Neuron (in vitro differentiated cells): ENCODE results near the gene DPP7.
"Not testable (repeated sequence)": the region's sequence is repeated elsewhere in the genome, so short reads cannot be mapped to it uniquely, and the experiment has no call there.

ENCODE experiments used
- H2AFZ ChIP-seq: one replicate; pipeline ENCODE4 v1.6.1; 2013; ENCODE audit warnings: low read depth, mild to moderate bottlenecking, inconsistent platforms, low read length, moderate library complexity
- H3K27me3 ChIP-seq: one replicate; pipeline ENCODE4 v1.6.1; 2013; ENCODE audit warnings: low read length; ENCODE audit not compliant: insufficient read depth
- H3K36me3 ChIP-seq: one replicate; pipeline ENCODE4 v1.6.1; 2013; ENCODE audit warnings: low read length; ENCODE audit not compliant: insufficient read depth
- H3K4me1 ChIP-seq: one replicate; pipeline ENCODE4 v1.6.1; 2013; ENCODE audit warnings: low read length; ENCODE audit not compliant: insufficient read depth
- H3K4me3 ChIP-seq: 2 replicates; pipeline ENCODE4 v1.5.1; 2013; ENCODE audit warnings: mild to moderate bottlenecking, low read length, moderate library complexity
- H3K9me3 ChIP-seq: one replicate; pipeline ENCODE4 v1.6.1; 2013; ENCODE audit warnings: low read length

Gene DPP7

GRCh38 chr9:137067860-137068538 is 46.5 kb downstream of the DPP7 start:
- H2AFZ ChIP-seq = no peak overlapping the region
- no peak overlapping the region for H3K4me3 ChIP-seq
- peaks cover 2% of the 10 kb centered on the region for H3K36me3 ChIP-seq
- H3K27me3 ChIP-seq = no peaks in the 10 kb centered on the region
- H3K4me1 ChIP-seq = peaks cover 22% of the 10 kb centered on the region
- no peaks in the 10 kb centered on the region for H3K9me3 ChIP-seq

GRCh38 chr9:137066096-137066861 is 48.3 kb downstream of the DPP7 start:
- Histone ChIP-seq H3K4me1 (peaks cover 18% of the 10 kb centered on the region), H2AFZ (no peak overlapping the region), H3K4me3 (no peak overlapping the region), H3K36me3 (peaks cover 2% of the 10 kb centered on the region), H3K27me3 (no peaks in the 10 kb centered on the region), H3K9me3 (no peaks in the 10 kb centered on the region)

- H3K4me3 ChIP-seq = no peak overlapping the region
- H3K9me3 ChIP-seq = no peaks in the 10 kb centered on the region
- no peak overlapping the region for H2AFZ ChIP-seq
- H3K36me3 ChIP-seq = peaks cover 2% of the 10 kb centered on the region
- H3K27me3 ChIP-seq = no peaks in the 10 kb centered on the region
- peaks cover 11% of the 10 kb centered on the region for H3K4me1 ChIP-seq
Observed at GRCh38 chr9:137065336-137065967, 49.1 kb downstream of the DPP7 start.

GRCh38 chr9:137064880-137065164 is 49.7 kb downstream of the DPP7 start:
- peaks cover 11% of the 10 kb centered on the region for H3K4me1 ChIP-seq

GRCh38 chr9:137064027-137064879 is 50.3 kb downstream of the DPP7 start:
- H3K36me3 ChIP-seq = peaks cover 2% of the 10 kb centered on the region
- H3K27me3 ChIP-seq = no peaks in the 10 kb centered on the region
- H3K4me3 ChIP-seq = no peak overlapping the region
- peaks cover 7% of the 10 kb centered on the region for H3K4me1 ChIP-seq
- no peak overlapping the region for H2AFZ ChIP-seq
- no peaks in the 10 kb centered on the region for H3K9me3 ChIP-seq

More at GRCh38 chr9:137064880-137065164, 49.7 kb downstream of the DPP7 start:
- H3K36me3 ChIP-seq = peaks cover 2% of the 10 kb centered on the region
- H3K27me3 ChIP-seq = no peaks in the 10 kb centered on the region
- H3K9me3 ChIP-seq = no peaks in the 10 kb centered on the region
- H2AFZ ChIP-seq = no peak overlapping the region
- H3K4me3 ChIP-seq = no peak overlapping the region

- H3K4me3 ChIP-seq = no peak overlapping the region
- no peak overlapping the region for H2AFZ ChIP-seq
- H3K27me3 ChIP-seq = peaks cover 6% of the 10 kb centered on the region
- peaks cover 2% of the 10 kb centered on the region for H3K36me3 ChIP-seq
- no peaks in the 10 kb centered on the region for H3K4me1 ChIP-seq
- no peaks in the 10 kb centered on the region for H3K9me3 ChIP-seq
Observed at GRCh38 chr9:137063311-137064026, 51.1 kb downstream of the DPP7 start.

- H3K9me3 ChIP-seq, H2AFZ ChIP-seq, H3K4me3 ChIP-seq, H3K4me1 ChIP-seq, H3K36me3 ChIP-seq, H3K27me3 ChIP-seq: not testable (repeated sequence)
Observed at GRCh38 chr9:137062798-137063197, 51.7 kb downstream of the DPP7 start.

GRCh38 chr9:137062384-137062783 is 52.1 kb downstream of the DPP7 start:
- Histone ChIP-seq H3K9me3 (no peaks in the 10 kb centered on the region), H3K27me3 (peaks cover 7% of the 10 kb centered on the region), H3K4me3 (no peak overlapping the region), H3K36me3 (peaks cover 2% of the 10 kb centered on the region), H2AFZ (no peak overlapping the region), H3K4me1 (no peaks in the 10 kb centered on the region)
